ENCODE measurements around the gene COBLL1. TPM values are rescaled to one million over a fixed set of nuclear protein-coding genes. Genes with fewer than 3 reads are reported as not detected.

The COBLL1 gene
- polyA plus RNA-seq, 1 donor (not counting 4 experiments of a cell fraction or from before 2014, with no cell fraction given) = 14.9 TPM

GRCh38 chr2:164852086-164852485, 10.5 kb upstream of the COBLL1 start:
- no peak for DNase-seq (ENCODE audit: low read depth, low spot score)

GRCh38 chr2:164850235-164850634, 8.6 kb upstream of the COBLL1 start:
- Histone ChIP-seq H3K4me2 (ENCODE audit: control insufficient read depth, extremely low read depth, insufficient read depth, low read depth, low read length) (no peak overlapping the region), H3K36me3 (ENCODE audit: control insufficient read depth in 2 of 2, extremely low read depth in 1 of 2, insufficient read depth in 2 of 2, low read length in 2 of 2) (no peaks in the 10 kb centered on the region), H3K27ac (ENCODE audit: control insufficient read depth, insufficient read depth, low read length) (no peak overlapping the region), H3K9ac (ENCODE audit: control insufficient read depth, extremely low read depth, insufficient read depth, low read length) (no peak overlapping the region), H2AFZ (ENCODE audit: control insufficient read depth, low read length) (no peak overlapping the region), H3K9me3 (ENCODE audit: control insufficient read depth, low read depth, low read length) (no peaks in the 10 kb centered on the region), H3K79me2 (ENCODE audit: control insufficient read depth, insufficient read depth, low read length) (no peaks in the 10 kb centered on the region), H4K20me1 (ENCODE audit: control insufficient read depth, extremely low read depth, insufficient read depth, low read length) (no peaks in the 10 kb centered on the region), H3K9me1 (ENCODE audit: control insufficient read depth, extremely low read depth, insufficient read depth, low read length) (no peaks in the 10 kb centered on the region), H3K27me3 (ENCODE audit: control insufficient read depth, extremely low read depth, insufficient read depth, low read length) (no peaks in the 10 kb centered on the region), H3K4me1 (ENCODE audit: control insufficient read depth, extremely low read depth, insufficient read depth, low read length) (peaks cover 15% of the 10 kb centered on the region), H3K4me3 (ENCODE audit: control insufficient read depth in 2 of 3, extremely low read depth in 1 of 3, insufficient read depth in 2 of 3, low read depth in 1 of 3, low read length in 3 of 3) (no peak overlapping the region)
- TF ChIP-seq, protein P1, sequence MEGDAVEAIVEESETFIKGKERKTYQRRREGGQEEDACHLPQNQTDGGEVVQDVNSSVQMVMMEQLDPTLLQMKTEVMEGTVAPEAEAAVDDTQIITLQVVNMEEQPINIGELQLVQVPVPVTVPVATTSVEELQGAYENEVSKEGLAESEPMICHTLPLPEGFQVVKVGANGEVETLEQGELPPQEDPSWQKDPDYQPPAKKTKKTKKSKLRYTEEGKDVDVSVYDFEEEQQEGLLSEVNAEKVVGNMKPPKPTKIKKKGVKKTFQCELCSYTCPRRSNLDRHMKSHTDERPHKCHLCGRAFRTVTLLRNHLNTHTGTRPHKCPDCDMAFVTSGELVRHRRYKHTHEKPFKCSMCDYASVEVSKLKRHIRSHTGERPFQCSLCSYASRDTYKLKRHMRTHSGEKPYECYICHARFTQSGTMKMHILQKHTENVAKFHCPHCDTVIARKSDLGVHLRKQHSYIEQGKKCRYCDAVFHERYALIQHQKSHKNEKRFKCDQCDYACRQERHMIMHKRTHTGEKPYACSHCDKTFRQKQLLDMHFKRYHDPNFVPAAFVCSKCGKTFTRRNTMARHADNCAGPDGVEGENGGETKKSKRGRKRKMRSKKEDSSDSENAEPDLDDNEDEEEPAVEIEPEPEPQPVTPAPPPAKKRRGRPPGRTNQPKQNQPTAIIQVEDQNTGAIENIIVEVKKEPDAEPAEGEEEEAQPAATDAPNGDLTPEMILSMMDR (optimal IDR thresholded peaks at IDR 0.05 in 1 of 3, IDR thresholded peaks at IDR 0.05 in 1 of 3, conservative IDR thresholded peaks at IDR 0.05 in 1 of 3; ENCODE audit: extremely low read depth in 1 of 3, insufficient read depth in 2 of 3, low read length in 3 of 3) = no peak
- no peak for TF ChIP-seq EZH2 (IDR thresholded peaks at IDR 0.05; ENCODE audit: low read length)
- DNase-seq (ENCODE audit: low read depth, low spot score) (no peak), FAIRE-seq (peak; percentile 5)
- dilution Hi-C loops (cut with MboI; ENCODE audit: extremely low pct_ligation_motif_present, low sequenced_read_pairs) = no loop called here

More at GRCh38 chr2:164852086-164852485, 10.5 kb upstream of the COBLL1 start:
- Histone ChIP-seq H3K4me2 (ENCODE audit: control insufficient read depth, extremely low read depth, insufficient read depth, low read depth, low read length) (no peak overlapping the region), H3K4me1 (ENCODE audit: control insufficient read depth, extremely low read depth, insufficient read depth, low read length) (peaks cover 12% of the 10 kb centered on the region), H3K4me3 (ENCODE audit: control insufficient read depth in 2 of 3, extremely low read depth in 1 of 3, insufficient read depth in 2 of 3, low read depth in 1 of 3, low read length in 3 of 3) (no peak overlapping the region), H3K79me2 (ENCODE audit: control insufficient read depth, insufficient read depth, low read length) (no peaks in the 10 kb centered on the region), H3K9ac (ENCODE audit: control insufficient read depth, extremely low read depth, insufficient read depth, low read length) (no peak overlapping the region), H3K27ac (ENCODE audit: control insufficient read depth, insufficient read depth, low read length) (no peak overlapping the region), H3K36me3 (ENCODE audit: control insufficient read depth in 2 of 2, extremely low read depth in 1 of 2, insufficient read depth in 2 of 2, low read length in 2 of 2) (no peaks in the 10 kb centered on the region), H3K9me3 (ENCODE audit: control insufficient read depth, low read depth, low read length) (no peaks in the 10 kb centered on the region), H3K9me1 (ENCODE audit: control insufficient read depth, extremely low read depth, insufficient read depth, low read length) (no peaks in the 10 kb centered on the region), H2AFZ (ENCODE audit: control insufficient read depth, low read length) (no peak overlapping the region), H4K20me1 (ENCODE audit: control insufficient read depth, extremely low read depth, insufficient read depth, low read length) (no peaks in the 10 kb centered on the region), H3K27me3 (ENCODE audit: control insufficient read depth, extremely low read depth, insufficient read depth, low read length) (no peaks in the 10 kb centered on the region)
- TF ChIP-seq, protein P1 (optimal IDR thresholded peaks at IDR 0.05 in 1 of 3, IDR thresholded peaks at IDR 0.05 in 1 of 3, conservative IDR thresholded peaks at IDR 0.05 in 1 of 3; ENCODE audit: extremely low read depth in 1 of 3, insufficient read depth in 2 of 3, low read length in 3 of 3) = no peak
- TF ChIP-seq EZH2 (IDR thresholded peaks at IDR 0.05; ENCODE audit: low read length) = no peak
- dilution Hi-C loops (cut with MboI; ENCODE audit: extremely low pct_ligation_motif_present, low sequenced_read_pairs) = no loop called here
- FAIRE-seq = no peak
